SK-N-SH (cell line): ENCODE measurements around the gene UNC5B. TPM values are rescaled to one million over a fixed set of nuclear protein-coding genes. Genes with fewer than 3 reads are reported as not detected.

Experiments
- CTCF ChIA-PET: fragments of 300-600, 350-600 bp; formaldehyde crosslinking; extraction: SDS; loops from one replicate; lab custom pipeline; 2021; lab: Yijun Ruan, JAX
- POLR2A ChIA-PET: fragments of 350-600 bp; sonication (Branson Sonifier 250); formaldehyde crosslinking; extraction: SDS; loops from one replicate; lab custom pipeline; 2020; ENCODE audit warnings: antibody characterized with exemption, inconsistent platforms; lab: Yijun Ruan, JAX
- DNase-seq: peaks from one replicate; pipeline ENCODE4 v3.0.0; 2012
- H2AFZ ChIP-seq: fragments of 200-600 bp; sonication (generic); 2 replicates; pipeline ENCODE4 v1.8.1; 2016; ENCODE audit warnings: antibody characterized with exemption, mild to moderate bottlenecking, low read depth
- H3F3A ChIP-seq: fragments of 200-600 bp; sonication (generic); replicated peaks from 2 replicates; pipeline ENCODE3; 2016; ENCODE audit warnings: antibody characterized with exemption, mild to moderate bottlenecking; ENCODE audit not compliant: insufficient read depth
- H3K27ac ChIP-seq, 2 experiments: fragments of 200-500 bp in 1 of 2; fragments of 200-600 bp in 1 of 2; sonication (Bioruptor generic) in 1 of 2; sonication (generic), shearing (Covaris generic) in 1 of 2; 2 replicates each; pipeline versions ENCODE4 v1.5.1 to v1.6.1; 2014 to 2016; ENCODE audit warnings: low read depth in 2 of 2, inconsistent platforms in 1 of 2, low read length in 1 of 2, mild to moderate bottlenecking in 1 of 2, mixed read lengths in 1 of 2
- H3K27me3 ChIP-seq: fragments of 200-600 bp; sonication (generic), shearing (Covaris generic); 2 replicates; pipeline ENCODE4 v1.6.1; 2016; ENCODE audit warnings: mixed run types; ENCODE audit not compliant: insufficient read depth
- H3K36me3 ChIP-seq, 2 experiments: fragments of 200-500 bp in 1 of 2; fragments of 200-600 bp in 1 of 2; sonication (Bioruptor generic) in 1 of 2; sonication (generic) in 1 of 2; replicated peaks in 1 of 2; 2 replicates each; pipeline versions ENCODE3 to v1.5.1; 2014 to 2016; ENCODE audit warnings: low read length in 1 of 2, mild to moderate bottlenecking in 1 of 2; ENCODE audit not compliant: insufficient read depth in 2 of 2, control insufficient read depth in 1 of 2
- H3K4me1 ChIP-seq, 2 experiments: fragments of 200-500 bp in 1 of 2; fragments of 200-600 bp in 1 of 2; sonication (Bioruptor generic) in 1 of 2; sonication (generic), shearing (Covaris generic) in 1 of 2; 2 replicates each; pipeline versions ENCODE4 v1.5.1 to v1.6.1; 2014 to 2016; ENCODE audit warnings: low read depth in 1 of 2, low read length in 1 of 2, mixed run types in 1 of 2; ENCODE audit not compliant: insufficient read depth in 2 of 2, control insufficient read depth in 1 of 2
- H3K4me2 ChIP-seq: fragments of 200-600 bp; sonication (generic), shearing (Covaris generic); 2 replicates; pipeline ENCODE4 v1.6.1; 2017; ENCODE audit warnings: mixed run types
- H3K4me3 ChIP-seq, 2 experiments: fragments of 200-500 bp in 1 of 2; fragments of 200-600 bp in 1 of 2; sonication (Bioruptor generic) in 1 of 2; sonication (generic), shearing (Covaris generic) in 1 of 2; 2 replicates each; pipeline versions ENCODE4 v1.5.1 to v1.8.1; 2014 to 2016; ENCODE audit warnings: low read depth in 2 of 2, inconsistent platforms in 1 of 2, low read length in 1 of 2, mild to moderate bottlenecking in 1 of 2, mixed read lengths in 1 of 2, moderate library complexity in 1 of 2
- H3K79me2 ChIP-seq: fragments of 200-600 bp; sonication (generic); 2 replicates; pipeline ENCODE4 v1.8.1; 2017; ENCODE audit warnings: mild to moderate bottlenecking; ENCODE audit not compliant: insufficient read depth
- H3K9ac ChIP-seq: fragments of 200-600 bp; sonication (generic); 2 replicates; pipeline ENCODE4 v1.6.1; 2017; ENCODE audit warnings: mixed run types
- H3K9me2 ChIP-seq: fragments of 200-600 bp; sonication (generic); 2 replicates; pipeline ENCODE4 v1.6.1; 2017; ENCODE audit warnings: mixed run types
- H3K9me3 ChIP-seq: fragments of 200-600 bp; sonication (generic); 2 replicates; pipeline ENCODE4 v1.6.1; 2017; ENCODE audit warnings: mixed run types, mild to moderate bottlenecking, moderate library complexity
- H4K20me1 ChIP-seq: fragments of 200-600 bp; sonication (generic); 2 replicates; pipeline ENCODE4 v1.6.1; 2017; ENCODE audit warnings: mild to moderate bottlenecking, mixed run types; ENCODE audit not compliant: insufficient read depth
- CTCF ChIP-seq: fragments of 200-600 bp; sonication (generic); IDR thresholded peaks from 2 replicates; pipeline ENCODE4 v1.6.1; 2017; ENCODE audit warnings: antibody characterized with exemption, mild to moderate bottlenecking, moderate library complexity
- FOSL2 ChIP-seq: IDR thresholded peaks from 2 replicates; pipeline ENCODE4 v1.4.0; 2012; ENCODE audit warnings: low read depth, mild to moderate bottlenecking, moderate library complexity, borderline replicate concordance
- FOXJ3 ChIP-seq: sonication (generic); formaldehyde crosslinking; IDR thresholded peaks from 2 replicates; pipeline ENCODE4 v1.5.1; 2020; ENCODE audit warnings: mild to moderate bottlenecking, missing genetic modification reagents
- GATA2 ChIP-seq: sonication (generic); formaldehyde crosslinking; IDR thresholded peaks from 2 replicates; pipeline ENCODE4 v1.5.0; 2020; ENCODE audit warnings: mild to moderate bottlenecking, missing genetic modification reagents
- MEF2A ChIP-seq: IDR thresholded peaks from 2 replicates; pipeline ENCODE4 v1.4.0; 2012; ENCODE audit warnings: low read depth, borderline replicate concordance
- MXI1 ChIP-seq: IDR thresholded peaks from 2 replicates; pipeline ENCODE4 v1.6.1; 2012; ENCODE audit warnings: mild to moderate bottlenecking, low read depth, low read length, improper control_type of control experiment
- NFIC ChIP-seq: IDR thresholded peaks from 2 replicates; pipeline ENCODE4 v1.4.0; 2012; ENCODE audit warnings: borderline replicate concordance
- PBX3 ChIP-seq: IDR thresholded peaks from 2 replicates; pipeline ENCODE4; 2012
- RCOR1 ChIP-seq: fragments of 150-350 bp; IDR thresholded peaks from 2 replicates; pipeline ENCODE4 v1.6.1; 2017; ENCODE audit warnings: antibody characterized with exemption, low read length
- REST ChIP-seq: IDR thresholded peaks from 2 replicates; pipeline ENCODE4 v1.6.1; 2012; ENCODE audit warnings: mild to moderate bottlenecking, low read depth, low read length, moderate library complexity
- RFX5 ChIP-seq: IDR thresholded peaks from 2 replicates; pipeline ENCODE4 v1.6.1; 2012; ENCODE audit warnings: mild to moderate bottlenecking, improper control_type of control experiment, low read length
- SMC3 ChIP-seq: IDR thresholded peaks from 2 replicates; pipeline ENCODE4 v1.6.1; 2012; ENCODE audit warnings: low read depth, low read length, improper control_type of control experiment
- TEAD4 ChIP-seq: IDR thresholded peaks from 2 replicates; pipeline ENCODE4 v1.4.0; 2012; ENCODE audit warnings: mild to moderate bottlenecking, borderline replicate concordance; ENCODE audit not compliant: insufficient read depth
- YY1 ChIP-seq: IDR thresholded peaks from 2 replicates; pipeline ENCODE4 v1.4.0; 2012; ENCODE audit warnings: low read depth, mild to moderate bottlenecking
- ZBTB33 ChIP-seq: IDR thresholded peaks from 2 replicates; pipeline ENCODE4 v1.4.0; 2012; ENCODE audit warnings: low read depth, borderline replicate concordance
- WGBS: methylation state at CpG from one replicate; pipeline ENCODE4 v1.1.6; 2017; ENCODE audit warnings: low lambda C conversion rate; 5-methylcytosine and 5-hydroxymethylcytosine counted together
- polyA plus RNA-seq, 3 experiments: library from polyadenylated mRNA; depleted of rRNA; stranded (reverse); fragments of >200 nt; gene quantifications; 2 replicates each; pipeline ENCODE4 v1.2.3, GENCODE V29; 2012

UNC5B gene
- polyA plus RNA-seq, 1 of the 3 experiments (the other 2 are of a cell fraction): 13.8 TPM

- Histone ChIP-seq H3F3A (peaks cover 4% of the 10 kb centered on the region), H4K20me1 (peaks cover 57% of the 10 kb centered on the region), H3K79me2 (peaks cover 77% of the 10 kb centered on the region), H3K4me3 (peak overlapping the region; percentile 90 to 95), H3K36me3 (no peaks in the 10 kb centered on the region), H3K9me3 (no peaks in the 10 kb centered on the region), H3K9me2 (no peaks in the 10 kb centered on the region), H3K27ac (peak overlapping the region; percentile 90 to 91), H3K4me2 (peak overlapping the region; percentile 96), H3K4me1 (peaks cover 26 to 67% of the 10 kb centered on the region in 2 experiments; a peak in 3 of 4 replicates), H3K27me3 (peaks cover 2% of the 10 kb centered on the region; the same call in 1 of the 2 replicates), H3K9ac (peak overlapping the region; percentile 89; the same call in 1 of the 2 replicates), H2AFZ (no peak overlapping the region)
- peak; percentile 28; the same call in 1 of the 2 replicates for TF ChIP-seq RCOR1
- TF ChIP-seq GATA2 (CRISPR knock-in tag): no peak
- no peak for DNase-seq
- POLR2A ChIA-PET: interaction anchor here (0.7 to 6.9 kb wide), 14 partner anchors 8 to 355 kb away, joined by 3 to 65 read pairs (median 4); no protein-coding TSS in a partner anchor
- WGBS: 72% methylated on average over 5 of the region's 7 CpGs
- CTCF ChIA-PET: interaction anchor here (0.8 to 10.6 kb wide), 15 partner anchors 9 to 312 kb away, joined by 3 to 107 read pairs (median 4); no protein-coding TSS in a partner anchor
Observed at GRCh38 chr10:71214641-71215559, 2.5 kb downstream of the UNC5B start.

GRCh38 chr10:71216363-71216695 lies 4.0 kb downstream of the UNC5B start:
- TF ChIP-seq MXI1: no peak
- TF ChIP-seq RFX5: no peak
- no peak for TF ChIP-seq YY1
- no peak for TF ChIP-seq TEAD4
- no peak for TF ChIP-seq MEF2A
- no peak for TF ChIP-seq FOSL2
- TF ChIP-seq FOXJ3 (CRISPR knock-in tag): no peak
- TF ChIP-seq REST: no peak
- no peak for TF ChIP-seq ZBTB33
- TF ChIP-seq CTCF: no peak
- no peak for TF ChIP-seq PBX3
- TF ChIP-seq SMC3: no peak
- no peak for TF ChIP-seq NFIC
- Histone ChIP-seq H3K9me2 (no peaks in the 10 kb centered on the region), H3K4me2 (peak overlapping the region; percentile 96), H3F3A (peaks cover 4% of the 10 kb centered on the region), H3K9ac (peak overlapping the region; percentile 77; the same call in 1 of the 2 replicates), H3K4me1 (peaks cover 41 to 68% of the 10 kb centered on the region in 2 experiments; a peak in 3 of 4 replicates), H4K20me1 (peaks cover 71% of the 10 kb centered on the region), H3K27me3 (no peaks in the 10 kb centered on the region; the same call in 1 of the 2 replicates), H3K9me3 (no peaks in the 10 kb centered on the region), H2AFZ (no peak overlapping the region), H3K36me3 (no peaks in the 10 kb centered on the region), H3K27ac (peak overlapping the region; percentile 90 to 91), H3K79me2 (peaks cover 92% of the 10 kb centered on the region), H3K4me3 (peak overlapping the region; percentile 53 to 70)
- DNase-seq: no peak
- ChIA-PET POLR2A (interaction anchor here (0.9 to 6.9 kb wide), 6 partner anchors 18 to 63 kb away, joined by 3 to 65 read pairs (median 14); no protein-coding TSS in a partner anchor), CTCF (interaction anchor here (0.9 to 10.6 kb wide), 13 partner anchors 16 to 313 kb away, joined by 3 to 107 read pairs (median 6); no protein-coding TSS in a partner anchor)
- 63% methylated on average over 1 of the region's 1 CpG for WGBS
